GM12875 (cell line): ENCODE measurements around the gene LNPEP.

ENCODE experiments used
- H3K4me3 ChIP-seq: one replicate; pipeline ENCODE4 v1.5.1; 2011; ENCODE audit warnings: low read depth, low read length, control low read depth
- CTCF ChIP-seq: IDR thresholded peaks from 2 replicates; pipeline ENCODE4 v1.5.1; 2011; ENCODE audit warnings: low read depth, mild to moderate bottlenecking, control low read depth, inconsistent platforms, low read length, moderate library complexity, borderline replicate concordance; ENCODE audit not compliant: insufficient read depth

LNPEP gene

GRCh38 chr5:97009212-97009898 lies 73.5 kb downstream of the LNPEP start:
- no peak overlapping the region for H3K4me3 ChIP-seq
- TF ChIP-seq CTCF, result no peak

DNA sequence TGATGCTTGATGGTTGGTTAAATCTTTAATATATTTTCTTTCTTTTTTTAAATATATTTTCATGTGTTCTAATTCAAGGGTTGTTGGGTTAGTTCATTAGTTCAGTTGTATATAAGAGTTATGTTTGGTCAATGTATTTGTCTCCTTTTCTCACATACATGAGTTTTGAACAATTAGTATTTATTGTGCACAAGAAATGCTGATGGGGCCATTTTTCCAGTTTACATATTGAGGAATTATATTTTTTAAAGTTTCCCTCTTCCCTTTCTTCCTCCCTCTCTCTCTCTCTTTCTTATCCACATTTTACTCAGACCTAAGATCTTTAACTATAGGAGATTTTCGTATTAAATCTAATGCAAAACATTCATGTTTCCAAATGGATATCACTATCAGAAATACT lies 74.0 kb downstream of the LNPEP start:
- no peak for TF ChIP-seq CTCF
- H3K4me3 ChIP-seq, result no peak overlapping the region

- TF ChIP-seq CTCF, result no peak
- no peak overlapping the region for H3K4me3 ChIP-seq
These were observed 74.7 kb downstream of the LNPEP start for GRCh38 chr5:97010606-97011005.

DNA sequence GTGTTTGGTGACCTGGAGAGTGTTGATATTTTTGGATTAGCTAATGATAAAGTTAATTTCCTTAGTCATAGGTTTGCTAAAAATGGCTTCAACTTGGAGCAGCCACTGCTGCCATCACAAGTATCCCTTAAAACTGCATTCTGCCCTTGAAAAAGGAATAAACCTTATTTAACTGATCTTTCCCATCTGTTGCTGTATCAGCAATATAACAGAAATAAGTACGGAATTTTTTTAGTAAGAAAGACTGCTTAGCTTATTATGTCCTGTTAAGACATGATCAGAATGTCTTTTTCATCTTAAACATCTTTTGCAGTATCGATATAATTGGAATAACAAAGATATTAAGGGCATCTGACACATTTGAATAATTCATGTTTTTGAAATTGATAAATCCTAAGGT lies 75.7 kb downstream of the LNPEP start:
- TF ChIP-seq CTCF, result no peak

GRCh38 chr5:97019435-97020117 lies 83.7 kb downstream of the LNPEP start:
- no peak for TF ChIP-seq CTCF
- no peak overlapping the region for H3K4me3 ChIP-seq

More for the DNA sequence above, 75.7 kb downstream of the LNPEP start:
- no peak overlapping the region for H3K4me3 ChIP-seq

GRCh38 chr5:97021416-97021815 lies 85.5 kb downstream of the LNPEP start:
- no peak overlapping the region for H3K4me3 ChIP-seq
- no peak for TF ChIP-seq CTCF

DNA sequence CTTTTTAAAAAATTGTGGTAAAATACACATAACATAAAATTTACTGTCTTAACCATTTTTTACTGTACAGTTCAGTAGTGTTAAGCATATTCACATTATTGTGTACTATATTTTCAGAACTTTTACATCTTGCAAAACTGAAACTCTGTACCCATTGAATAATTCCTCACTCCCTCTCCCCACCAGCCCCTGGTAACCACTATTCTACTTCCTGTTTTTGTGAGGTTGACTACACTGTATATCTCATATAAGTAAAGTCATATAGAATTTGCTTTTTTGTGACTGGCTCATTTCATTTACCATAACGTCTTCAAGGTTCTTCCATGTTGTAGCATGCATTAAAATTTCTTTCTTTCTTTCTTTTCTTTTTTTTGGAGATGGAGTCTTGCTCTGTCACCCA lies 87.0 kb downstream of the LNPEP start:
- no peak for TF ChIP-seq CTCF
- H3K4me3 ChIP-seq, result no peak overlapping the region
